ENCODE measurements around the gene HHATL.

HHATL gene

DNA sequence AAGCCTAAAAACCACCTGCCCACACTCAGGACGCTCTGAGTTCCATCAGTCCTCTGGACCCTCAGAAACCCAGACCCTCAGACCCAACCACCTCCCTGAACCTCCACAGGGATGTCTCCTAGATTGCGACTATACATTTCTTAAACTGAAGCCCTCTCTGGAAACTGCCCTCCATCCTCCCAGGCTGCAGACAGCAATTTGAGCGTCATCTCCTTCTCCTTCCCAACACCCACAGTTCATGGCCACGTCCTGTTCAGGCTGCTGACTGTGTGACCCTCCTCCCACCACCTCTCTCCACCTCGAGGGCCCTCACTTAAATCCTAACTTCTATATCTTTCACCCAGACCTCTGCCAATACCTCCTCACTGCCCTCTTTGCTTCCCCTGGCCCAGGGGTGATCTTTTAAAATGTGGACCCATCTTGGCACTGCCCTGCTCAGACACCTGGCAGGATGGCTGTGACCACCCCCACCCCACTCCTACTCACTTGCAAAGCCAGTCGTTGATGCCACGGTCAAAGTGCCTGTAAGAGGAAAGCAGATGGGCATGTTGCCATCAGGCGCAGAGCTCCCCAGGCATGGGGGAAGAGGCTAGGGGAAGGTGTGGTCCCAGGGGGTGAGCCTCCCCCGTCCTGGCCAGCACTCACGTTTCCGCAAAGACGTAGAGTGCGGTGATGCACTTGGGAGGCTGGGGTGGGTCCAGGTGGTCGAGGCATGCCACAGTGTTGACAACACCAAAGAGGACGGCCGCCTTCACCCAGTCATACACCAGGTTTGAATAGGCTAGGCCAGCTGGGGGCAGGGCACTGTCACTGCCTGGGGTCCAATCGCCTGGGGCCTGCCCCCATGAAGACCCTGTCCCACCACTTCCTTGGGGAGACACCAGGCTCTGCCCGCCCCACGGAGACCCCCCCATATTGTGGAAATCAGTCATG is 6.0 kb downstream of the HHATL start:
- no peak for DNase-seq

- DNase-seq = no peak
Observed at GRCh38 chr3:42694366-42694765, 8.2 kb downstream of the HHATL start.

DNA sequence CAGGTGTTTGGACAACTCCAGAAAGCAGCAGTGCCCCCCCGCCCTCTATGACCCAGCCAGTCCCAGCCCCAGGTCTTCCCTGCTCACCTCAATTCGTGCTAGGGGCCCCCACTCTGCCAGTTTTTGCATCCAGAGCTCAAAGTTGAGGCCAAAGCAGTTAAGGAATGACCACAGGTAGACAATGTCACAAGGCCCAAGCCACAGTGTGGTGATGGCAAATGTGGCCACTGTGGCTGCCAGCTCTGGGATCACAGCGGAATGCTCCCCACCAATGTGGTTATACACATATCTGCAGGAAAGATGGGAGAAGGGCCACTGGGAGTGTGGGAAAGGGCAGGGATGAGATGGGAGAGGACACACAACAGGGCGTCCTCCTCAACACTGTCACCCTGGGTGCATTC is 9.1 kb downstream of the HHATL start:
- DNase-seq = no peak

- no peak for DNase-seq
Observed at GRCh38 chr3:42692667-42693529, 9.7 kb downstream of the HHATL start.

- DNase-seq = no peak
Observed at GRCh38 chr3:42691816-42692666, 10.6 kb downstream of the HHATL start.

DNA sequence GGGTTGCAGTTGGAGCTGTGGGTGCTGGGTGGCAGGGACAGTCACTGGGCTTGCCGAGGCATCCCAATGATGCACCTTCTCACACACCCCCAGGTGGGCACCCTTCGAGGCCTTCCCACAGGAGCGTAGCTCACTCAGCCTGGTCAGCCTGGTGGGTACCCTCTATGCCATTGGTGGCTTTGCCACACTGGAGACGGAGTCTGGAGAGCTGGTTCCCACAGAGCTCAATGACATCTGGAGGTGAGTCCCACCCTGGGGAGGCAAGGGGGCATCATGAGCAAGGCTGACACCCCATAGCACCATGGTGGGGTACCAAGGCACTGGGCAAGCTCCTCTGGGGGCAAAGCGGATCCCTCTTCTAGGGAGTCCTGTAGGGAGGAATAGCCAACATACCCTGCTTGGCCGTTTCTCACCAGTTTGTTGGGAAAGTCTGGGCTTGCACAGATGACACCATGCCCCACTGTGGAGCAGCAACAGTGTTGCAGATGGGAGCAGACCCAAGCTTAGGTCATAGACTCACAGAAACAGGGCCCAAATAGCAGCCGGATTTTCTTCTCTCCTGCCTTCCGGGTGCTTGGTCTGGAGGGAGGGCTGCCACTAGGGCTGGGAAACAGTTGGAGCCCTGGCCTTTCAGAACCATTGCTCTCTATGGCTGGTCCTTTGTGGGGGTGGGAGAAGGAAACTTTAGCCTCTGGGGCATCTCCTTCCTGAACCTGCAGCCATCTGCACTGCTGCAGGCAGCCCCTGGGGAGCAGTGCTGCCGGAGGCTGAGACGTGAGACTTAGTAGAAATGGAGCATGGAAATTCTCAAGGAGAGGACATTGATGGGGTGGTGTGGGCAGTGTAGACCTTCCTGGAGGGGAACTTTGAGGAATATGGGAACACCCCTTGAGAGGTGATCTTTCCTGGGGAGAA is 11.6 kb downstream of the HHATL start:
- no peak for DNase-seq

DNA sequence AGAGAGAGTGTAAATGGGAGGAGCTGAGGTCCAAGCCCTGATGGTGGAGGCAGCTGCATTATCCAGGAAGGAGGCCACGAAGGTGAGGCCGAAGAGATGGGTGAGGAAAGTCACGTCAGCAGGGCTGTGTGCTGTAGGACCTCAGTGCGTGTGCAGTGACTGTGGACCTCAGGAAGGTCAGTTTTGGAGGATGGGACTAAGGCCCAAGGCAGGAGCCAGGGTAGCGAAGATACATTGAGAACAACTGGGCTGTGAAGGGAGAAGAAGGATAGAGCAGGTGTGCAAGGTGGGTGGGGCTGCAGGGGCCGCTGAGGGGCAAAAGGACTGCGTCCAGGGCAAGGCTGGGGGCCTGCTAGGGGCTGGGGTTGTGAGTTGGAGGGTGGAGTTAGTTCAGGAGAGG is 12.4 kb downstream of the HHATL start:
- no peak for DNase-seq

GRCh38 chr3:42689421-42690014 is 13.1 kb downstream of the HHATL start:
- DNase-seq = no peak

- no peak for DNase-seq
Observed at GRCh38 chr3:42688487-42689420, 13.8 kb downstream of the HHATL start.

DNA sequence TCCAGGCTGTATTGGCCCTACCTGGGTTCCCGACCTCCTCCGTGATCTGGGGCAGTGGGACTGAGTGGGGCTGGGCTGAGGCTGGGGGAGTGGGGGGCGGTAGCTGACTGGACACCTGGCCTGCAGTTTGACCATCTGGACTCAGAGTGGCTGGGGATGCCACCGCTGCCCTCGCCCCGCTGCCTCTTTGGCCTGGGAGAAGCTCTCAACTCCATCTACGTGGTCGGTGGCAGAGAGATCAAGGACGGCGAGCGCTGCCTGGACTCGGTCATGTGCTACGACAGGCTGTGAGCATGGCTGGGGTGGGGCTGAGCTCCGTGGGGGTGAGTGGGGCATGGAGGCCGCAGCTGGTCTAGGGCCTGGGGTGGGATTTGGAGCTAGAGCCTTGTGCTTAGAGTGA is 14.6 kb downstream of the HHATL start:
- no peak for DNase-seq

- DNase-seq = no peak
Observed at GRCh38 chr3:42686832-42687650, 15.6 kb downstream of the HHATL start.

GRCh38 chr3:42685891-42686820 is 16.4 kb downstream of the HHATL start:
- DNase-seq = no peak

GRCh38 chr3:42685363-42685881 is 17.2 kb downstream of the HHATL start, which contains the start of gene KLHL40:
KLHL40 (plus strand) TSS chr3:42685537; CDS start chr3:42685619, 82 bp downstream.
- no peak for DNase-seq

- no peak for DNase-seq
Observed at GRCh38 chr3:42684632-42685362, 17.8 kb downstream of the HHATL start.

GRCh38 chr3:42683875-42684598 is 18.6 kb downstream of the HHATL start:
- peak; percentile 68 for DNase-seq

Measured in activated CD4-positive, alpha-beta T cell treated with anti-CD3 and anti-CD28 coated beads, Interleukin-2, Interleukin-6, amounts not matched to agents 100 ng/mL and 50 ng/mL, durations not matched to agents 16 hours and 8 hours (primary cell).